ENCODE measurements around the gene CMTM2. TPM values are rescaled to one million over a fixed set of nuclear protein-coding genes. Genes with fewer than 3 reads are reported as not detected.

Gene CMTM2
- total RNA-seq, 1 donor from 2014 or later: 3.1 TPM

GRCh38 chr16:66616169-66616568, 36.9 kb downstream of the CMTM2 start:
- Histone ChIP-seq H3K27ac (no peak overlapping the region), H3K4me1 (no peaks in the 10 kb centered on the region), H3K27me3 (no peaks in the 10 kb centered on the region), H3K36me3 (peaks cover 45% of the 10 kb centered on the region), H3K9me3 (no peaks in the 10 kb centered on the region), H3K4me3 (no peak overlapping the region)
- DNase-seq (no peak), ATAC-seq (no peak)
- intact Hi-C loops (cut with DNase I): no loop called here
- TF ChIP-seq CTCF (IDR thresholded peaks at IDR 0.05): no peak

GRCh38 chr16:66616592-66616991, 37.3 kb downstream of the CMTM2 start:
- DNase-seq: no peak
- Histone ChIP-seq H3K27ac (no peak overlapping the region), H3K36me3 (peaks cover 41% of the 10 kb centered on the region), H3K27me3 (no peaks in the 10 kb centered on the region), H3K4me1 (no peaks in the 10 kb centered on the region), H3K9me3 (no peaks in the 10 kb centered on the region), H3K4me3 (no peak overlapping the region)
- intact Hi-C loops (cut with DNase I): no loop called here
- ATAC-seq: peak; percentile 18
- no peak for TF ChIP-seq CTCF (IDR thresholded peaks at IDR 0.05)

GRCh38 chr16:66617010-66617434, 37.8 kb downstream of the CMTM2 start:
- DNase-seq: no peak

DNA sequence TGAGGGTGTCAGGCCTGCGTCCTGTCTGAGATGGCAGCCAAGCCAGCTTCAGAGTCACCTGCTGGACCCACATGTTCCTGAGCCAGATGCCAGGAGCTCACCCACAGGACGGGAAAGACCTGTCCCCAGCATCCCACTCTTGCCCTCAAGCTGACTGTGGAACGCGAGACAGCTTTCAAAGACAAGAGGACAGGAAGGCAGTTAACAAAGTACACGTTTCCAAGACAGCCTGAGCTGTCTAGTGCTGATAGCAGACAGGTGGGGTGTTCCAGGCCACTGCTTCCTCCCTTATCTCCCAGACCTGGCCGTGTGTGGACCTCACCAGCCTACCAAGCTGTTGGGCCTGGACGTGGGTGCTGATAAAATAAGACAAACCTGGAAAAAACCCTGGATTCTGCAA, 38.5 kb downstream of the CMTM2 start:
- Histone ChIP-seq H3K4me3 (no peak overlapping the region), H3K27me3 (no peaks in the 10 kb centered on the region), H3K4me1 (no peaks in the 10 kb centered on the region), H3K36me3 (peaks cover 29% of the 10 kb centered on the region), H3K9me3 (no peaks in the 10 kb centered on the region), H3K27ac (no peak overlapping the region)
- intact Hi-C loops (cut with DNase I): no loop called here
- DNase-seq (no peak), ATAC-seq (no peak)
- TF ChIP-seq CTCF (IDR thresholded peaks at IDR 0.05): no peak

More at GRCh38 chr16:66617010-66617434, 37.8 kb downstream of the CMTM2 start:
- ATAC-seq: no peak
- TF ChIP-seq CTCF (IDR thresholded peaks at IDR 0.05): no peak
- Histone ChIP-seq H3K9me3 (no peaks in the 10 kb centered on the region), H3K27me3 (no peaks in the 10 kb centered on the region), H3K27ac (no peak overlapping the region), H3K4me3 (no peak overlapping the region), H3K4me1 (no peaks in the 10 kb centered on the region), H3K36me3 (peaks cover 36% of the 10 kb centered on the region)
- intact Hi-C loops (cut with DNase I): no loop called here

DNA sequence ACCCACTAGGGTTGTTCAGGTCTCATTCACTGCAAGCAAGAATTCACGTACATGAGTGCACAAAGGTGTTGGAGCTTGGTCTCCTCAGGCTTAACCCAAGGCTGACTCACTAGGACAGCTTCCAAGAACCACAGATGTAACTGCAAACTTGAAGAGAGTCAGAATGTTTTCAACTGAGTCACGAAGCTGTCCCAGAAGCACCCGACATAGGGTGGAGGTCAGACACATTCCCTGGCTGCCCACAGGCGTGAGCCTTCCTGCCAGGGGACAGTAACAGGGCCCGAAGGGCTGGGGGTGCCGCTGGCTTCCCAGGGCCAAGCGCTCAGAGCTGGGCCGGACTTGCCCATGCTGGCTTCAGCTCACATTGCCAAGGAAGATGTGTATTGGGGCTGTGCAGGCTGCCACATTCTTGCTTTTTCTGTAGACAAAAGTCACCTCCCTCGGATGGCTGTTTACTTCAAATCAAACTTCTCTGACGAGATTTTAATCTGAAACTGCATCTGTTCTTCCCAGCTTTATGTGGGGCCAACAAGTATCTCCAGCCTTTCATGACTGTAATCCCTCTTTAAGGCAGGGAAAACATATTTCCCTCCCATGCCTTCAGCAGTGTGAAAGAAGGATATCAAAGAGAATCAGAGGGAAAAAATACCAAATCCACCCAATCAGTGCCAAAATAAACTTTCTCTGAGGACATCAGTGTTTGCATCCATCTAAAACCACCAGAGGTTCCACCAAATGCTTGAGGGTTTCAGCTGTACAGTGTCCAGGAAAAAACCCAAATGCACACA, 39.5 kb downstream of the CMTM2 start:
- peaks cover 19% of the 10 kb centered on the region for H3K36me3 ChIP-seq
- H3K4me1 ChIP-seq: no peaks in the 10 kb centered on the region
- peak overlapping the region; percentile 2 for H3K27ac ChIP-seq
- H3K4me3 ChIP-seq: no peak overlapping the region
- H3K27me3 ChIP-seq: no peaks in the 10 kb centered on the region
- no peaks in the 10 kb centered on the region for H3K9me3 ChIP-seq
- TF ChIP-seq CTCF (IDR thresholded peaks at IDR 0.05): no peak
- intact Hi-C loops (cut with DNase I): no loop called here
- DNase-seq (no peak), ATAC-seq (peak; percentile 44)
